Sigmoid colon (tissue), 7 donors: ENCODE measurements around the gene AHR. TPM values are rescaled to one million over a fixed set of nuclear protein-coding genes. Genes with fewer than 3 reads are reported as not detected.
"Not testable (repeated sequence)": the region's sequence is repeated elsewhere in the genome, so short reads cannot be mapped to it uniquely, and the experiment has no call there.

Source experiments
- DNase-seq: peaks from one replicate; pipeline ENCODE4 v3.0.0-alpha.2; 2019
- H3K27ac ChIP-seq, 4 donors: fragments of 200-600 bp; sonication (generic); one replicate each; pipeline ENCODE4 v1.5.1; 2016 to 2019; ENCODE audit warnings: mild to moderate bottlenecking in 1 of 4
- H3K27me3 ChIP-seq, 3 donors: fragments of 200-600 bp; sonication (generic); one replicate each; pipeline ENCODE4 v1.5.1; 2019; ENCODE audit warnings: mild to moderate bottlenecking in 1 of 3
- H3K36me3 ChIP-seq, 4 donors: fragments of 200-600 bp; sonication (generic); one replicate each; pipeline ENCODE4 v1.5.1; 2016 to 2019
- H3K4me1 ChIP-seq, 4 donors: fragments of 200-600 bp; sonication (generic); one replicate each; pipeline ENCODE4 v1.5.1; 2017 to 2019
- H3K4me3 ChIP-seq, 4 donors: fragments of 200-600 bp; sonication (generic); one replicate each; pipeline ENCODE4 v1.5.1; 2017 to 2019; ENCODE audit warnings: mild to moderate bottlenecking in 2 of 4, moderate library complexity in 1 of 4
- H3K9me3 ChIP-seq, 4 donors: fragments of 200-600 bp in 3 of 4; sonication (generic) in 3 of 4; one replicate each; pipeline versions ENCODE4 v1.5.1 to v1.6.1; 2013 to 2019
- EP300 ChIP-seq, 4 donors: sonication (generic); formaldehyde crosslinking; IDR thresholded peaks; one replicate each; pipeline ENCODE4 v1.6.1; 2017; ENCODE audit warnings: antibody characterized with exemption in 4 of 4
- POLR2A ChIP-seq, 2 donors: fragments of 450-650 bp; IDR thresholded peaks; one replicate each; pipeline ENCODE4 v1.6.1; 2016; ENCODE audit warnings: antibody characterized with exemption in 2 of 2, mild to moderate bottlenecking in 2 of 2, moderate library complexity in 2 of 2
- POLR2AphosphoS5 ChIP-seq, 4 donors: sonication (generic); formaldehyde crosslinking; IDR thresholded peaks; one replicate each; pipeline ENCODE4 v1.6.1; 2017; ENCODE audit warnings: antibody characterized with exemption in 4 of 4
- WGBS, 2 donors: extraction: QIAGEN DNeasy Blood & Tissue Kit; methylation state at CpG; one replicate each; pipeline ENCODE4 v1.1.7; 2013; 5-methylcytosine and 5-hydroxymethylcytosine counted together
- intact Hi-C: fragments of 100-400 bp; cut with DNase I; formaldehyde crosslinking; loops from one replicate; pipeline ENCODE4 v1.15.1; 2023
- polyA plus RNA-seq, 3 donors: library from polyadenylated mRNA; stranded (reverse); fragments of 200-250 nt; gene quantifications; one replicate each; pipeline ENCODE4 v1.2.3, GENCODE V29; 2013
- total RNA-seq, 4 donors: library from RNA; depleted of rRNA; stranded (reverse); fragments of >200 nt; gene quantifications; one replicate each; pipeline ENCODE4 v1.1.0, GENCODE V29; 2016
- TF ChIP-seq, protein P1 (sequence below), 4 experiments: fragments of 450-650 bp in 3 of 4; fragments of 200-600 bp in 1 of 4; IDR thresholded peaks; one replicate each; pipeline ENCODE4 v1.5.1; 2016 to 2019; ENCODE audit warnings: antibody characterized with exemption in 4 of 4, mild to moderate bottlenecking in 3 of 4, moderate library complexity in 2 of 4
- donor health status: healthy with polysubstance abuse.
- donor health status: Bipolar disorder and iron deficiency.
- donor health status: healthy.

The AHR gene
- total and polyA plus RNA-seq, 7 donors, result 9.0 to 76.0 (median 41.8) TPM

DNA sequence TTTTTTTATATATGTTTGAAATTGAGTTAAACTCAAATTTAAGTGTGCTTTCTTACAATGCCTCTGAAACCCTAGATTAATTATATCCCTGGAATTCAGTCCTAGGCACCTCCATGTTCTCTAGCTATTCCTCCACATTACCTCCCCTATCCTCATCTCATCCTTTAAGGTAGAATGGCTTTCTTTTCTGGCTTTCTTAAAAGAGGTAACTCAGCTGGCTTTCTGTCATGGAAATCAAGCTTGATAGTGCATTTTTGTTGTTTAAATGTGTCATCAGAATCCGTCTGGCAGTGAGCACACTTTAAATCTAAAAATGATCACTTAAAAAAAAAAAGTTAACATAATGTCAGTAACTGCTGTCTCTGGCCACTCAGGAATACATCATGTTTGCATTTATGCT, 42.2 kb downstream of the AHR start:
- H3K4me1 ChIP-seq, result peaks cover 0 to 5% (median 0%) of the 10 kb centered on the region in 4 donors
- no peaks in the 10 kb centered on the region for H3K27me3 ChIP-seq
- DNase-seq, result no peak
- intact Hi-C loops, result no loop called here
- WGBS, 2 donors, result 71 to 72% methylated on average over 1 of the region's 1 CpG
- peaks cover 0 to 36% (median 2%) of the 10 kb centered on the region in 4 donors for H3K36me3 ChIP-seq
- H3K27ac ChIP-seq, result no peak overlapping the region
- H3K9me3 ChIP-seq, result no peaks in the 10 kb centered on the region
- TF ChIP-seq, protein P1, sequence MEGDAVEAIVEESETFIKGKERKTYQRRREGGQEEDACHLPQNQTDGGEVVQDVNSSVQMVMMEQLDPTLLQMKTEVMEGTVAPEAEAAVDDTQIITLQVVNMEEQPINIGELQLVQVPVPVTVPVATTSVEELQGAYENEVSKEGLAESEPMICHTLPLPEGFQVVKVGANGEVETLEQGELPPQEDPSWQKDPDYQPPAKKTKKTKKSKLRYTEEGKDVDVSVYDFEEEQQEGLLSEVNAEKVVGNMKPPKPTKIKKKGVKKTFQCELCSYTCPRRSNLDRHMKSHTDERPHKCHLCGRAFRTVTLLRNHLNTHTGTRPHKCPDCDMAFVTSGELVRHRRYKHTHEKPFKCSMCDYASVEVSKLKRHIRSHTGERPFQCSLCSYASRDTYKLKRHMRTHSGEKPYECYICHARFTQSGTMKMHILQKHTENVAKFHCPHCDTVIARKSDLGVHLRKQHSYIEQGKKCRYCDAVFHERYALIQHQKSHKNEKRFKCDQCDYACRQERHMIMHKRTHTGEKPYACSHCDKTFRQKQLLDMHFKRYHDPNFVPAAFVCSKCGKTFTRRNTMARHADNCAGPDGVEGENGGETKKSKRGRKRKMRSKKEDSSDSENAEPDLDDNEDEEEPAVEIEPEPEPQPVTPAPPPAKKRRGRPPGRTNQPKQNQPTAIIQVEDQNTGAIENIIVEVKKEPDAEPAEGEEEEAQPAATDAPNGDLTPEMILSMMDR (IDR thresholded peaks at IDR 0.05), result no peak
- no peak for TF ChIP-seq POLR2AphosphoS5 (IDR thresholded peaks at IDR 0.05)
- TF ChIP-seq EP300 (IDR thresholded peaks at IDR 0.05), result no peak
- no peak for TF ChIP-seq POLR2A (IDR thresholded peaks at IDR 0.05)
- H3K4me3 ChIP-seq, result no peak overlapping the region

DNA sequence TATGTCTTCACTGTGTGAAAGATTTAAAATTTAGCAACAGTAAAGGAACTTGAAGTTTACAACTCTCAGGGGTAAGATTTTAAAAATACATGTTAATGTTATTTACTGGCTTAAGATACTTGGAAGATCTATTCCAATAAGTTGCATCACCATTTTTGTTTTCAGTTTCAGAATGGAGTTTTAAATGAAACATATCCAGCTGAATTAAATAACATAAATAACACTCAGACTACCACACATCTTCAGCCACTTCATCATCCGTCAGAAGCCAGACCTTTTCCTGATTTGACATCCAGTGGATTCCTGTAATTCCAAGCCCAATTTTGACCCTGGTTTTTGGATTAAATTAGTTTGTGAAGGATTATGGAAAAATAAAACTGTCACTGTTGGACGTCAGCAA, 44.3 kb downstream of the AHR start:
- intact Hi-C loops, result no loop called here
- DNase-seq, result no peak
- Histone ChIP-seq H3K4me3 (no peak overlapping the region), H3K36me3 (peaks cover 0 to 26% (median 2%) of the 10 kb centered on the region in 4 donors), H3K27me3 (no peaks in the 10 kb centered on the region), H3K9me3 (no peaks in the 10 kb centered on the region), H3K27ac (no peak overlapping the region), H3K4me1 (peaks cover 0 to 5% (median 0%) of the 10 kb centered on the region in 4 donors)
- WGBS, 2 donors, result 71 to 86% methylated on average over 2 of the region's 2 CpGs
- TF ChIP-seq POLR2AphosphoS5 (IDR thresholded peaks at IDR 0.05), result no peak

DNA sequence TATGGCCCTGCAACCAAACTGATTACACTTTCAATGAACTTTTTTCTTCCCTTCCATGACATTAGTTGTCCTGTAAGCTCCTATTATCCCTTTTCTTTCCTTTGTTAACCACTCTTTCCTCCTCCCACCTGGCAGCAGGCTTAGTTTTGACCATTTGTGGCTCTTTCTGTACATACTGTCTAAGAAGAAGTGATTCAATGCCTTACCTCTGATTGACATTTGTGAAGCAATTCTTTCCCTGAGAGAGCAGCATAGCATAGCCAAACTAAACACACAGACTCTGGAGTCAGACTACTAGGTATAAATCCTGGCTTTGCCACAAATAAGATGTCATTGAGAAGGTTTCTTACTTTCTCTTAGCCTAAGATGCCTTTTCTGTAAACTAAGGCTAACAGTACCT, 48.9 kb downstream of the AHR start:
- intact Hi-C loops, result no loop called here

DNA sequence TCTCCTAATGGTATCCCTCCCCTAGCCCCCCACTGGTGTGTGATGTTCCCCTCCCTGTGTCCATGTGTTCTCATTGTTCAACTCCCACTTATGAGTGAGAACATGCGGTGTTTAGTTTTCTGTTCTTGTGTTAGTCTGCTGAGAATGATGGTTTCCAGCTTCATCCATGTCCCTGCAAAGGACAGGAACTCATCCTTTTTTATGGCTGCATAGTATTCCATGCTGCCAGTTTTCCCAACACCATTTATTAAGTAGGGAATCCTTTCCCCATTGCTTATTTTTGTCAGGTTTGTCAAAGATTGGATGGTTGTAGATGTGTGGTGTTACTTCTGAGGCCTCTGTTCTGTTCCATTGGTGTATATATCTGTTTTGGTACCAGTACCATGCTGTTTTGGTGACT, 50.5 kb downstream of the AHR start:
- H3K27me3 ChIP-seq, DNase-seq, H3K36me3 ChIP-seq, H3K4me1 ChIP-seq, intact Hi-C loops, H3K9me3 ChIP-seq, H3K27ac ChIP-seq, H3K4me3 ChIP-seq: not testable (repeated sequence)
- WGBS, 2 donors, result 81 to 91% methylated on average over 1 of the region's 1 CpG

More for the DNA sequence above, 48.9 kb downstream of the AHR start:
- no peak overlapping the region for H3K27ac ChIP-seq
- DNase-seq, result no peak
- TF ChIP-seq, protein P1 (IDR thresholded peaks at IDR 0.05), result no peak
- TF ChIP-seq POLR2A (IDR thresholded peaks at IDR 0.05) (no peak), POLR2AphosphoS5 (IDR thresholded peaks at IDR 0.05) (no peak), EP300 (IDR thresholded peaks at IDR 0.05) (no peak)
- peaks cover 0 to 6% (median 0%) of the 10 kb centered on the region in 4 donors for H3K36me3 ChIP-seq
- peaks cover 0 to 6% (median 2%) of the 10 kb centered on the region in 4 donors for H3K9me3 ChIP-seq
- no peak overlapping the region for H3K4me3 ChIP-seq
- H3K4me1 ChIP-seq, result peaks cover 0 to 5% (median 0%) of the 10 kb centered on the region in 4 donors
- H3K27me3 ChIP-seq, result no peaks in the 10 kb centered on the region

DNA sequence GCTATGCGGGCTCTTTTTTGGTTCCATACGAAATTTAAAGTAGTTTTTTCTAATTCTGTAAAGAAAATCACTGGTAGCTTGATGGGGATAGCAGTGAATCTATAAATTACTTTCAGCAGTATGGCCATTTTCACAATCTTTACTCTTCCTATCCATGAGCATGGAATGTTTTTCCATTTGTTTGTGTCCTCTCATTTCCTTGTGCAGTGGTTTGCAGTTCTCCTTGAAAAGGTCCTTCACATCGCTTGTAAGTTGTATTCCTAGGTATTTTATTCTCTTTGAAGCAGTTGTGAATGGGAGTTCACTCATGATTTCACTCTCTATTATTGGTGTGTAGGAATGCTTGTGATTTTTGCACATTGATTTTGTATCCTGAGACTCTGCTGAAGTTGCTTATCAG, 51.9 kb downstream of the AHR start:
- 77 to 97% methylated on average over 3 of the region's 3 CpGs for WGBS, 2 donors
- H3K4me1 ChIP-seq, H3K4me3 ChIP-seq, intact Hi-C loops, H3K27me3 ChIP-seq, H3K27ac ChIP-seq, DNase-seq, H3K9me3 ChIP-seq, H3K36me3 ChIP-seq: not testable (repeated sequence)

DNA sequence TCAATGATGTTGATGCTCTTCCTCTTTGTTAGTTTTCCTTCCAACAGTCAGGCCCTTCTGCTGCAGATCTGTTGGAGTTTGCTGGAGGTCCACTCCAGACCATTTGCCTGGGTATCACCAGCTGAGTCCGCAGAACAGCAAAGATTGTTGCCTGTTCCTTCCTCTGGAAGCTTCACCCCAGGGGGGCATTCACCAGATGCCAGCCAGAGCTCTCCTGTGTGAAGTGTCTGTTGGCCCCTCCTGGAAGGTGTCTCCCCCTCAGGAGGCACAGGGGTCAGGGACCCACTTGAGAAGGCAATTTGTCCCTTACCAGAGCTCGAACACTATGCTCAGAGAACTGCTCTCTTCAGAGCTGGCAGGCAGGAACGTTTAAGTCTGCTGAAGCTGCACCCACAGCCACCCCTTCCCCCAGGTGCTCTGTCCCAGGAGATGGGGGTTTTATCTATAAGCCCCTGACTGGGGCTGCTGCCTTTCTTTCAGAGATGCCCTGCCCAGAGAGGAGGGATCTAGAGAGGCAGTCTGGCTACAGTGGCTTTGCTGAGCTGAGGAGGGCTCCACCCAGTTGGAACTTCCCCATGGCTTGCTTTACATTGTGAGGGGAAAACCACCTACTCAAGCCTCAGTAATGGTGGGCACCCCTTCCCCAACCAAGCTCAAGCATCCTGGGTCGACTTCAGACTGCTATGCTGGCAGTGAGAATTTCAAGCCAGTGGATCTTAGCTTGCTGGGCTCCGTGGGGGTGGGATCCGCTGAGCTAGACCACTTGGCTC, 55.4 kb downstream of the AHR start:
- 92% methylated on average over 6 of the region's 6 CpGs for WGBS, 2 donors
- H3K9me3 ChIP-seq, H3K4me3 ChIP-seq, H3K36me3 ChIP-seq, H3K27me3 ChIP-seq, intact Hi-C loops, H3K4me1 ChIP-seq, H3K27ac ChIP-seq, DNase-seq: not testable (repeated sequence)

DNA sequence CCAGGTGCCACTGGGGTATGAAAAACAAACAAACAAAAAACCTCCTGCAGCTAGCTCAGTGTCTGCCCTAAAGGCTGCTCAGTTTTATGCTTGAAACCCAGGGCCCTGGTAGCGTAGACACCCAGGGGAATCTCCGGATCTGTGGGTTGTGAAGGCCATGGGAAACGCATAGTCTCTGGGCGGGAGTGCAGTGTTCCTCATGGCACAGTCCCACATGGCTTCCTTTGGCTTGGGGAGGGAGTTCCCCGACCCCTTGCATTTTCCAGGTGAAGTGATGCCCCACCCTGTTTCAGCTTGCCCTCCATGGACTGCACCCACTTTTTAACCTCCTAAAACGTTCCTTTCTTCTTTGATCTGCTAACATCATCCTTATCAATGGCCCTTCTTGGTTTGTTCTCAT, 56.0 kb downstream of the AHR start:
- intact Hi-C loops, result no loop called here
- no peaks in the 10 kb centered on the region for H3K36me3 ChIP-seq
- 85 to 91% methylated on average over 6 of the region's 6 CpGs for WGBS, 2 donors
- H3K4me3 ChIP-seq, result no peak overlapping the region
- H3K27ac ChIP-seq, result no peak overlapping the region
- H3K27me3 ChIP-seq, result no peaks in the 10 kb centered on the region
- no peaks in the 10 kb centered on the region for H3K4me1 ChIP-seq
- H3K9me3 ChIP-seq, result peaks cover 0 to 6% (median 4%) of the 10 kb centered on the region in 4 donors
- no peak for DNase-seq
- no peak for TF ChIP-seq EP300 (IDR thresholded peaks at IDR 0.05)
- no peak for TF ChIP-seq POLR2AphosphoS5 (IDR thresholded peaks at IDR 0.05)
- no peak for TF ChIP-seq POLR2A (IDR thresholded peaks at IDR 0.05)
- TF ChIP-seq, protein P1 (IDR thresholded peaks at IDR 0.05), result no peak
